H1 (cell line): Measurements from ENCODE around the gene WDR35. TPM values are rescaled to one million over a fixed set of nuclear protein-coding genes. Genes with fewer than 3 reads are reported as not detected.

ENCODE experiments used
- CTCF ChIA-PET: fragments of 300-600 bp; sonication (Branson Sonifier 250); formaldehyde crosslinking; loops from one replicate; lab custom pipeline; 2021; ENCODE audit not compliant: partially characterized antibody; lab: Charles Lee
- POLR2A ChIA-PET: fragments of 300-600 bp; sonication (Branson Sonifier 250); formaldehyde crosslinking; loops from one replicate; lab custom pipeline; 2021; ENCODE audit warnings: inconsistent platforms; ENCODE audit not compliant: partially characterized antibody; lab: Charles Lee
- DNase-seq, 2 experiments: peaks; one replicate each; pipeline versions ENCODE4 v3.0.0 to v3.0.0-alpha.2; 2010 to 2022; ENCODE audit warnings: low spot score in 2 of 2, low read depth in 1 of 2, mixed read lengths in 1 of 2
- FAIRE-seq: peaks from 2 replicates; lab custom pipeline; 2011; peaks lifted over from hg19 to GRCh38; lab: Jason Lieb, UNC
- H2AFZ ChIP-seq: 2 replicates; pipeline ENCODE4 v1.8.1; 2012; ENCODE audit warnings: low read length, inconsistent platforms
- H2AK5ac ChIP-seq: 2 replicates; pipeline ENCODE4 v1.6.1; 2013; ENCODE audit warnings: low read depth, low read length
- H2BK120ac ChIP-seq: replicated peaks from 2 replicates; pipeline ENCODE3; 2013; ENCODE audit warnings: low read depth, low read length, inconsistent platforms
- H2BK12ac ChIP-seq: 2 replicates; pipeline ENCODE4 v1.6.1; 2013; ENCODE audit warnings: low read depth, low read length
- H2BK15ac ChIP-seq: 2 replicates; pipeline ENCODE4 v1.6.1; 2013; ENCODE audit warnings: low read length
- H2BK20ac ChIP-seq: 2 replicates; pipeline ENCODE4 v1.6.1; 2013; ENCODE audit warnings: low read length
- H2BK5ac ChIP-seq: 2 replicates; pipeline ENCODE4 v1.6.1; 2013; ENCODE audit warnings: low read depth, low read length
- H3K14ac ChIP-seq: 2 replicates; pipeline ENCODE4 v1.6.1; 2013; ENCODE audit warnings: inconsistent platforms; ENCODE audit not compliant: insufficient read length
- H3K18ac ChIP-seq: 2 replicates; pipeline ENCODE4 v1.6.1; 2013; ENCODE audit warnings: low read length; ENCODE audit errors: extremely low read depth
- H3K23ac ChIP-seq: 2 replicates; pipeline ENCODE4 v1.6.1; 2013; ENCODE audit warnings: inconsistent platforms; ENCODE audit not compliant: insufficient read length
- H3K23me2 ChIP-seq: 2 replicates; pipeline ENCODE4 v1.6.1; 2013; ENCODE audit warnings: low read depth, low read length
- H3K27ac ChIP-seq: 2 replicates; pipeline ENCODE4 v1.6.1; 2011; ENCODE audit warnings: low read depth, low read length, inconsistent platforms
- H3K27me3 ChIP-seq, 4 experiments: replicated peaks in 1 of 4; 1 replicate in 1 of 4; 2 replicates in 3 of 4; pipeline versions ENCODE4 v1.6.1 to v1.8.1; 2011 to 2013; ENCODE audit warnings: low read length in 3 of 4, mild to moderate bottlenecking in 3 of 4, inconsistent platforms in 2 of 4, mixed read lengths in 2 of 4, moderate library complexity in 1 of 4; ENCODE audit not compliant: control insufficient read depth in 3 of 4, insufficient read depth in 3 of 4; ENCODE audit errors: extremely low read depth in 1 of 4
- H3K36me3 ChIP-seq, 4 experiments: 2 replicates each; pipeline versions ENCODE4 v1.6.1 to v1.8.1; 2011 to 2013; ENCODE audit warnings: mild to moderate bottlenecking in 4 of 4, low read length in 3 of 4, moderate library complexity in 2 of 4, control low read depth in 1 of 4, inconsistent platforms in 1 of 4; ENCODE audit not compliant: insufficient read depth in 4 of 4, control insufficient read depth in 2 of 4
- H3K4ac ChIP-seq: replicated peaks from 2 replicates; pipeline ENCODE3; 2013; ENCODE audit warnings: low read length, low read depth, mixed read lengths, inconsistent platforms; ENCODE audit not compliant: insufficient read length
- H3K4me1 ChIP-seq, 4 experiments: replicated peaks in 1 of 4; 1 replicate in 1 of 4; 2 replicates in 3 of 4; pipeline versions ENCODE4 v1.6.1 to v1.8.1; 2011 to 2013; ENCODE audit warnings: low read length in 3 of 4, inconsistent platforms in 2 of 4, mixed read lengths in 1 of 4; ENCODE audit not compliant: insufficient read depth in 4 of 4, control insufficient read depth in 3 of 4
- H3K4me2 ChIP-seq, 2 experiments: 2 replicates each; pipeline versions ENCODE4 v1.6.1 to v1.8.1; 2011 to 2013; ENCODE audit warnings: low read depth in 2 of 2, low read length in 2 of 2, control low read depth in 1 of 2, inconsistent platforms in 1 of 2, mild to moderate bottlenecking in 1 of 2; ENCODE audit not compliant: insufficient read depth in 1 of 2
- H3K4me3 ChIP-seq, 4 experiments: fragments of 200-600, 300-600 bp in 1 of 4; sonication (generic), shearing (Covaris generic), sonication (Bioruptor Twin) in 1 of 4; 2 replicates each; pipeline versions ENCODE4 v1.5.1 to v1.8.1; 2011 to 2016; ENCODE audit warnings: low read length in 4 of 4, low read depth in 3 of 4, control low read depth in 2 of 4, inconsistent platforms in 2 of 4, mild to moderate bottlenecking in 2 of 4, mixed read lengths in 1 of 4, moderate library complexity in 1 of 4; ENCODE audit not compliant: insufficient read depth in 2 of 4; ENCODE audit errors: extremely low read depth in 1 of 4
- H3K56ac ChIP-seq: replicated peaks from 2 replicates; pipeline ENCODE3; 2013; ENCODE audit warnings: low read depth, mild to moderate bottlenecking, mixed read lengths, low read length, inconsistent platforms; ENCODE audit not compliant: insufficient read length
- H3K79me1 ChIP-seq: 2 replicates; pipeline ENCODE4 v1.6.1; 2013; ENCODE audit warnings: low read depth, low read length, control low read depth
- H3K79me2 ChIP-seq, 2 experiments: 2 replicates each; pipeline versions ENCODE4 v1.6.1 to v1.8.1; 2012 to 2013; ENCODE audit warnings: low read length in 2 of 2, mild to moderate bottlenecking in 2 of 2, inconsistent platforms in 1 of 2; ENCODE audit not compliant: insufficient read depth in 2 of 2, control insufficient read depth in 1 of 2
- H3K9ac ChIP-seq, 4 experiments: replicated peaks in 1 of 4; 1 replicate in 1 of 4; 2 replicates in 3 of 4; pipeline versions ENCODE4 v1.6.1 to v1.8.1; 2011 to 2013; ENCODE audit warnings: low read depth in 3 of 4, low read length in 3 of 4, control low read depth in 2 of 4, mild to moderate bottlenecking in 2 of 4, moderate library complexity in 2 of 4, inconsistent platforms in 1 of 4; ENCODE audit errors: extremely low read depth in 1 of 4
- H3K9me3 ChIP-seq, 2 experiments: 2 replicates each; pipeline versions ENCODE4 v1.6.1 to v1.8.1; 2012 to 2013; ENCODE audit warnings: mild to moderate bottlenecking in 2 of 2, moderate library complexity in 2 of 2, control low read depth in 1 of 2, inconsistent platforms in 1 of 2, low read depth in 1 of 2, low read length in 1 of 2, mixed read lengths in 1 of 2; ENCODE audit not compliant: insufficient read depth in 2 of 2
- H4K20me1 ChIP-seq, 2 experiments: replicated peaks in 1 of 2; 2 replicates each; pipeline versions ENCODE3 to v1.8.1; 2011 to 2013; ENCODE audit warnings: inconsistent platforms in 2 of 2, low read length in 2 of 2, mild to moderate bottlenecking in 1 of 2; ENCODE audit not compliant: insufficient read depth in 2 of 2, control insufficient read depth in 1 of 2
- H4K5ac ChIP-seq: 2 replicates; pipeline ENCODE4 v1.6.1; 2013; ENCODE audit warnings: low read length, low read depth, mixed read lengths, inconsistent platforms; ENCODE audit not compliant: insufficient read length
- H4K8ac ChIP-seq: 2 replicates; pipeline ENCODE4 v1.8.0; 2013; ENCODE audit warnings: mild to moderate bottlenecking, moderate library complexity, low read length, inconsistent platforms; ENCODE audit not compliant: insufficient read depth; ENCODE audit errors: extremely low read depth
- H4K91ac ChIP-seq: replicated peaks from 2 replicates; pipeline ENCODE3; 2013; ENCODE audit warnings: low read length, mixed read lengths, inconsistent platforms; ENCODE audit not compliant: insufficient read length
- CBX5 ChIP-seq: fragments of 300-800, 300-1000 bp; sonication (generic); IDR thresholded peaks from 2 replicates; pipeline ENCODE4 v1.7.1; 2016; ENCODE audit warnings: antibody characterized with exemption, low read length, low read depth
- JUN ChIP-seq: IDR thresholded peaks from 2 replicates; pipeline ENCODE4 v1.6.1; 2011; ENCODE audit warnings: low read depth, mild to moderate bottlenecking, improper control_type of control experiment, low read length
- SIN3A ChIP-seq, 2 experiments: IDR thresholded peaks in 1 of 2; conservative IDR thresholded peaks in 1 of 2; 2 replicates each; pipeline ENCODE4 v1.6.1; 2011 to 2012; ENCODE audit warnings: low read length in 2 of 2, improper control_type of control experiment in 1 of 2, low read depth in 1 of 2, mild to moderate bottlenecking in 1 of 2
- WGBS, 2 experiments: shearing (Covaris generic) in 1 of 2; methylation state at CpG; one replicate each; pipeline versions ENCODE4 v1.1.6 to v1.1.7; 2013 to 2015; ENCODE audit warnings: low lambda C conversion rate in 2 of 2, mixed read lengths in 2 of 2, inconsistent platforms in 1 of 2, low coverage in 1 of 2, missing lambda C conversion rate in 1 of 2; ENCODE audit not compliant: insufficient replicate concordance in 2 of 2, insufficient coverage in 1 of 2, insufficient read length in 1 of 2; ENCODE audit errors: extremely low coverage in 1 of 2, missing lambda C conversion rate in 1 of 2; 5-methylcytosine and 5-hydroxymethylcytosine counted together
- polyA plus RNA-seq, 7 experiments: library from polyadenylated mRNA; depleted of rRNA in 3 of 7; stranded (reverse) in 5 of 7; unstranded in 2 of 7; fragments of >200 nt in 5 of 7; fragments of 200-250 nt in 2 of 7; gene quantifications; 1 replicate in 5 of 7; 2 replicates in 1 of 7; 4 replicates in 1 of 7; pipeline versions ENCODE4 v1.2.1 to v1.2.3, GENCODE V29; 2011 to 2013; ENCODE audit warnings: missing spikeins in 2 of 7, mixed read lengths in 2 of 7
- total RNA-seq: library from RNA; stranded (reverse); fragmentation: NEBNext Ultra II Directional; extraction: Animal tissue kit (Norgen Biotek cat#: 25700); gene quantifications from 2 replicates; pipeline ENCODE4 v1.2.1, GENCODE V29; 2021

Gene WDR35
- total and polyA plus RNA-seq, 2 of the 8 experiments (the other 6 are each of a cell fraction or from before 2014, with no cell fraction given): 9.0 to 25.5 TPM

DNA sequence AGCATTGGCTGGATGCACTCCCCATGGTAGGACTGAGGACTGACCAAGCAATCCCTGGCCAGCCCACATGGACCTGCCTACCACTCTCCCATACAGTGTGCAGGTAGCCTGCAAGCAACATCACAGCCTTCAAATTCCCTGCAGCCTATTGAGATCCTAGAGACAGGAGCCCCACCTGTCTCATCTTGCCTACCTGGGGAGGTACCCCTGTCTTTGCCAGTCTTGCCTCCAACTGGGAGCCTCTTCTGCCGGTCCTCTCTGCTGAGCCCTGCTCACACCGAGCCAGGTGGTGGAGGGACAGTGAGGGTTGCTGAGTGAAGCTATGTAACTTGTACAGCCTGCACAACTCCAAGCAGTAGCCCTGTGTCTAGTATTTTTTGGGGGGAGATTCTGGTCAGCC, 118.1 kb downstream of the WDR35 start:
- DNase-seq: no peak
- peaks cover 6% of the 10 kb centered on the region; the same call in 1 of the 2 replicates for H3K23me2 ChIP-seq
- H4K91ac ChIP-seq: no peak overlapping the region
- H2BK5ac ChIP-seq: no peak overlapping the region
- peaks cover 0 to 6% (median 2%) of the 10 kb centered on the region in 4 experiments; a peak in 3 of 7 replicates for H3K4me1 ChIP-seq
- H2BK12ac ChIP-seq: no peak overlapping the region
- H3K27ac ChIP-seq: no peak overlapping the region
- H3K4me2 ChIP-seq: no peak overlapping the region
- ChIA-PET POLR2A (no interaction called here), CTCF (interaction anchor here (0.8 to 5.5 kb wide), 5 partner anchors 7 to 511 kb away, joined by 3 to 33 read pairs (median 3); no protein-coding TSS in a partner anchor)
- no peak overlapping the region for H2BK20ac ChIP-seq
- no peak overlapping the region for H3K23ac ChIP-seq
- H3K79me2 ChIP-seq: no peaks in the 10 kb centered on the region
- H4K20me1 ChIP-seq: no peaks in the 10 kb centered on the region
- no peaks in the 10 kb centered on the region for H3K9me3 ChIP-seq
- no peaks in the 10 kb centered on the region for H3K36me3 ChIP-seq
- H2BK15ac ChIP-seq: no peak overlapping the region
- no peak overlapping the region for H3K4ac ChIP-seq
- no peak overlapping the region for H3K9ac ChIP-seq
- peaks cover 0 to 26% (median 23%) of the 10 kb centered on the region in 4 experiments; a peak in 6 of 7 replicates for H3K27me3 ChIP-seq
- H4K8ac ChIP-seq: no peak overlapping the region
- H2AK5ac ChIP-seq: no peak overlapping the region
- WGBS, 2 experiments: 90% methylated on average over 2 of the region's 2 CpGs; no CpG with 5 or more reads in 1 of the 2 experiments
- H4K5ac ChIP-seq: no peak overlapping the region
- no peak for FAIRE-seq
- H3K4me3 ChIP-seq: no peak overlapping the region
- no peak overlapping the region for H3K56ac ChIP-seq
- H3K18ac ChIP-seq: no peak overlapping the region
- no peak overlapping the region for H3K14ac ChIP-seq
- H2BK120ac ChIP-seq: no peak overlapping the region
- no peaks in the 10 kb centered on the region; the same call in 1 of the 2 replicates for H3K79me1 ChIP-seq
- H2AFZ ChIP-seq: no peak overlapping the region
- no peak for TF ChIP-seq JUN
- no peak for TF ChIP-seq SIN3A (conservative IDR thresholded peaks at IDR 0.05 in 1 of 2, IDR thresholded peaks at IDR 0.05 in 1 of 2; ENCODE audit: low read depth in 1 of 2, low read length in 2 of 2)
- TF ChIP-seq CBX5: no peak
